ENCODE data around the gene LAMTOR5. TPM values are rescaled to one million over a fixed set of nuclear protein-coding genes. Genes with fewer than 3 reads are reported as not detected.

Gene LAMTOR5
- total RNA-seq, 1 donor from 2014 or later = 29.5 TPM

DNA sequence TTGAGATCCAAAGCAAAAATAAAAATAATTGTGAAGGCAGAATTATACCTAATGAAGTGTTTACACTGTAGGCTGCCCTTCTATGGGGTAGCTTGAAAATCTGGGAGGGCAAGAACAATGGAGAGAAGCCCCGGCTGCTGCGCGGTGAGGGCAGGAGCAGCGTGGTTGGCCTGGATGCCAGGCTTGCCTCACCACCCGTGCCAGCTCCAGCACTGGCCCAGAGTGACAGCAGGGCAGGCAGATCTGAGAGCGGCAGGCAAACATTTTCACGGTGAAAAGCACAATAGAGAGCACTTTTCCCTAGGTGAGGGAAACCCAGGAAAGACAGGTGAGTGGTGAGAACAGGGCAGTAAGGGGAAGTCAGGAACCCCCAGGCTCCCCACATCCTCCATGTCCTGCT is 44.8 kb upstream of the LAMTOR5 start:
- TF ChIP-seq, protein P1, sequence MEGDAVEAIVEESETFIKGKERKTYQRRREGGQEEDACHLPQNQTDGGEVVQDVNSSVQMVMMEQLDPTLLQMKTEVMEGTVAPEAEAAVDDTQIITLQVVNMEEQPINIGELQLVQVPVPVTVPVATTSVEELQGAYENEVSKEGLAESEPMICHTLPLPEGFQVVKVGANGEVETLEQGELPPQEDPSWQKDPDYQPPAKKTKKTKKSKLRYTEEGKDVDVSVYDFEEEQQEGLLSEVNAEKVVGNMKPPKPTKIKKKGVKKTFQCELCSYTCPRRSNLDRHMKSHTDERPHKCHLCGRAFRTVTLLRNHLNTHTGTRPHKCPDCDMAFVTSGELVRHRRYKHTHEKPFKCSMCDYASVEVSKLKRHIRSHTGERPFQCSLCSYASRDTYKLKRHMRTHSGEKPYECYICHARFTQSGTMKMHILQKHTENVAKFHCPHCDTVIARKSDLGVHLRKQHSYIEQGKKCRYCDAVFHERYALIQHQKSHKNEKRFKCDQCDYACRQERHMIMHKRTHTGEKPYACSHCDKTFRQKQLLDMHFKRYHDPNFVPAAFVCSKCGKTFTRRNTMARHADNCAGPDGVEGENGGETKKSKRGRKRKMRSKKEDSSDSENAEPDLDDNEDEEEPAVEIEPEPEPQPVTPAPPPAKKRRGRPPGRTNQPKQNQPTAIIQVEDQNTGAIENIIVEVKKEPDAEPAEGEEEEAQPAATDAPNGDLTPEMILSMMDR (IDR thresholded peaks at IDR 0.05; ENCODE audit: insufficient read depth, low read length, severe bottlenecking) = no peak
- peaks cover 11% of the 10 kb centered on the region for H3K27me3 ChIP-seq (ENCODE audit: control insufficient read depth, insufficient read depth, low read length)
- DNase-seq (ENCODE audit: low read depth) (no peak), FAIRE-seq (no peak)
- no peaks in the 10 kb centered on the region for H3K36me3 ChIP-seq (ENCODE audit: control insufficient read depth, insufficient read depth, low read length)
- no peak overlapping the region for H3K4me3 ChIP-seq (ENCODE audit: low read depth, low read length)

GRCh38 chr1:110450929-110451328 is 43.4 kb upstream of the LAMTOR5 start, which contains the start of gene PROK1:
Gene PROK1 (plus strand): TSS chr1:110451149. CDS start chr1:110451217, 68 bp downstream.
- FAIRE-seq = no peak

GRCh38 chr1:110449661-110450651 is 42.5 kb upstream of the LAMTOR5 start:
- FAIRE-seq = no peak
- Histone ChIP-seq H3K36me3 (ENCODE audit: control insufficient read depth, insufficient read depth, low read length) (no peaks in the 10 kb centered on the region), H3K27me3 (ENCODE audit: control insufficient read depth, insufficient read depth, low read length) (peaks cover 11% of the 10 kb centered on the region), H3K4me3 (ENCODE audit: low read depth, low read length) (no peak overlapping the region)
- TF ChIP-seq, protein P1 (IDR thresholded peaks at IDR 0.05; ENCODE audit: insufficient read depth, low read length, severe bottlenecking) = no peak
- no peak for DNase-seq (ENCODE audit: low read depth)

More at GRCh38 chr1:110450929-110451328, 43.4 kb upstream of the LAMTOR5 start, which contains the start of gene PROK1:
- peaks cover 11% of the 10 kb centered on the region for H3K27me3 ChIP-seq (ENCODE audit: control insufficient read depth, insufficient read depth, low read length)
- TF ChIP-seq, protein P1 (IDR thresholded peaks at IDR 0.05; ENCODE audit: insufficient read depth, low read length, severe bottlenecking) = no peak
- H3K36me3 ChIP-seq (ENCODE audit: control insufficient read depth, insufficient read depth, low read length) = no peaks in the 10 kb centered on the region
- no peak for DNase-seq (ENCODE audit: low read depth)
- no peak within 1 kb of the TSS for H3K4me3 ChIP-seq (ENCODE audit: low read depth, low read length)

DNA sequence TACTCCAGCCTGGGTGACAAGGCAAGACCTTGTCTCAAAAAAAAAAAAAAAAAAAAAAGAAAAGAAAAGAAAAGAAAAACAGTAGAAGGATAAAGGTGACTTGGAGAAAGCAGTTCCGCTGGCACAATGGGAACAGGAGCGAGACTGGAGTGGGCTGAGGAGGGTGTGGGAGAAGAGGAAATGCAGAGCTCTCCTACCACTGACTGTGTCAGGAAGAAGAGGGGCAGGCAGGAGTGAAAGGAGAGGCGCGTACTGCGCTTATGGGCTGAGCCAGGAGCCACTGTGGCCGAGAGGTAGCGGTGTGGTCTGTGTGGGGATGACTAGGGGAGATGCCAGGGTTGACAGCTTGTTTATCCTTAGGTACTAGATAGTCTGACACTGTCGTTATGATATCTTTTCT is 37.1 kb upstream of the LAMTOR5 start:
- H3K36me3 ChIP-seq (ENCODE audit: control insufficient read depth, insufficient read depth, low read length) = no peaks in the 10 kb centered on the region
- TF ChIP-seq, protein P1 (IDR thresholded peaks at IDR 0.05; ENCODE audit: insufficient read depth, low read length, severe bottlenecking) = no peak
- DNase-seq (ENCODE audit: low read depth) (no peak), FAIRE-seq (no peak)
- H3K4me3 ChIP-seq (ENCODE audit: low read depth, low read length) = no peak overlapping the region
- H3K27me3 ChIP-seq (ENCODE audit: control insufficient read depth, insufficient read depth, low read length) = peaks cover 3% of the 10 kb centered on the region

DNA sequence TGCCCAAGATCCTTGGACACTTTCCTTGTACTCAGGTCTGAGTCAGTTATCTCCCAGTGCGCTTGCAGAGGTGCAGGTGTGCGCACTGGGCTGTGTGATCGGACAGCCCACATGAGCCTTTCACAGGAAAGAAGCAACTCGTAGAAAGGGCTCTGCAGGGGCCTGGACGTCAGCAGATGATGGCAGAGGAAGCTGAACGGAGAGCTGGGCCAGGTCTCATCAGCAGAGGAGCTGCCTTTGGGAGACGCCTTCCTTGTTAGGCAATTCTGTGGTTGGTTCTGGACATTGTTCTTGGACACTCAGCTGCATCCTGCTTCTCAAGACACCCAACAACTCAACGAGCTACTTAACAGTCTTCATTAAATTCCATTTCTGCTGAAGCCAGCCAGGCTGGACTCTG is 36.0 kb upstream of the LAMTOR5 start:
- Histone ChIP-seq H3K4me3 (ENCODE audit: low read depth, low read length) (no peak overlapping the region), H3K36me3 (ENCODE audit: control insufficient read depth, insufficient read depth, low read length) (no peaks in the 10 kb centered on the region), H3K27me3 (ENCODE audit: control insufficient read depth, insufficient read depth, low read length) (no peaks in the 10 kb centered on the region)
- FAIRE-seq (no peak), DNase-seq (ENCODE audit: low read depth) (no peak)
- TF ChIP-seq, protein P1 (IDR thresholded peaks at IDR 0.05; ENCODE audit: insufficient read depth, low read length, severe bottlenecking) = no peak
